GM12891 (cell line): ENCODE results near the gene ZBTB20.

ENCODE experiments used
- PAX5 ChIP-seq: IDR thresholded peaks from 2 replicates; pipeline ENCODE4 v1.6.1; 2011; ENCODE audit warnings: low read length, moderate library complexity, mild to moderate bottlenecking; ENCODE audit not compliant: insufficient read depth, severe bottlenecking
- POLR2A ChIP-seq: IDR thresholded peaks from 2 replicates; pipeline ENCODE4 v1.6.1; 2011; ENCODE audit warnings: low read depth, low read length, control low read depth
- POLR2AphosphoS5 ChIP-seq: IDR thresholded peaks from 2 replicates; pipeline ENCODE4 v1.6.1; 2011; ENCODE audit warnings: low read depth, low read length, control low read depth
- TAF1 ChIP-seq: IDR thresholded peaks from 2 replicates; pipeline ENCODE4 v1.6.1; 2011; ENCODE audit warnings: low read depth, low read length, control low read depth

GRCh38 chr3:115022199-115022598, 124.9 kb downstream of the ZBTB20 start:
- TF ChIP-seq POLR2A (no peak), POLR2AphosphoS5 (no peak), PAX5 (no peak), TAF1 (no peak)
